Neural cell (in vitro differentiated cells): Measurements from ENCODE around the gene ZDHHC14. TPM values are rescaled to one million over a fixed set of nuclear protein-coding genes. Genes with fewer than 3 reads are reported as not detected.
A peak's percentile ranks its signal among the peaks of the same experiment; 100 is the strongest.

Experiments used
- H2AFZ ChIP-seq: fragments of 200-600, 300-800 bp; sonication (generic), shearing (Covaris generic); 2 replicates; pipeline ENCODE4 v1.6.0; 2014; ENCODE audit warnings: low read depth, mild to moderate bottlenecking, antibody characterized with exemption, low read length, moderate library complexity
- H3F3A ChIP-seq: fragments of 200-600 bp; shearing (Covaris generic); 2 replicates; pipeline ENCODE4 v1.6.1; 2016; ENCODE audit warnings: mild to moderate bottlenecking, moderate library complexity, mixed read lengths, antibody characterized with exemption, low read length; ENCODE audit not compliant: insufficient read depth, poor library complexity, severe bottlenecking
- H3K27ac ChIP-seq: fragments of 200-600, 300-800 bp; sonication (generic), shearing (Covaris generic); 2 replicates; pipeline ENCODE4 v1.5.1; 2014; ENCODE audit warnings: mild to moderate bottlenecking, low read length, moderate library complexity
- H3K27me3 ChIP-seq: fragments of 300-800, 200-600 bp; sonication (generic), shearing (Covaris generic); 2 replicates; pipeline ENCODE4 v1.6.0; 2014; ENCODE audit warnings: mild to moderate bottlenecking, low read depth, low read length, moderate library complexity; ENCODE audit not compliant: insufficient read depth
- H3K36me3 ChIP-seq: fragments of 300-800, 200-600 bp; sonication (generic), shearing (Covaris generic); 2 replicates; pipeline ENCODE4 v1.5.1; 2014; ENCODE audit warnings: mild to moderate bottlenecking, antibody characterized with exemption, low read length, moderate library complexity; ENCODE audit not compliant: insufficient read depth
- H3K4me2 ChIP-seq: fragments of 300-800, 200-600 bp; sonication (generic), shearing (Covaris generic); 2 replicates; pipeline ENCODE4 v1.6.0; 2014; ENCODE audit warnings: mild to moderate bottlenecking, low read length
- H3K4me3 ChIP-seq: fragments of 300-800, 200-600 bp; sonication (generic), shearing (Covaris generic); 2 replicates; pipeline ENCODE4 v1.5.1; 2014; ENCODE audit warnings: mild to moderate bottlenecking, low read length, moderate library complexity
- H3K79me2 ChIP-seq: fragments of 200-600 bp; shearing (Covaris generic); replicated peaks from 2 replicates; pipeline ENCODE4 v1.6.0; 2014; ENCODE audit warnings: mild to moderate bottlenecking, low read length, moderate library complexity; ENCODE audit not compliant: insufficient read depth
- H3K9ac ChIP-seq: fragments of 300-800, 200-600 bp; sonication (generic), shearing (Covaris generic); 2 replicates; pipeline ENCODE4 v1.6.1; 2016; ENCODE audit warnings: mild to moderate bottlenecking, low read length, mixed read lengths
- H3K9me2 ChIP-seq: fragments of 200-600 bp; shearing (Covaris generic); 2 replicates; pipeline ENCODE4 v1.6.1; 2016; ENCODE audit warnings: mild to moderate bottlenecking, low read length, mixed read lengths; ENCODE audit not compliant: insufficient read depth
- H3K9me3 ChIP-seq: fragments of 200-600, 300-800 bp; sonication (generic), shearing (Covaris generic); 2 replicates; pipeline ENCODE4 v1.6.1; 2016; ENCODE audit warnings: mild to moderate bottlenecking, mixed run types, low read length, moderate library complexity, mixed read lengths
- H4K20me1 ChIP-seq: fragments of 200-600 bp; shearing (Covaris generic); 2 replicates; pipeline ENCODE4 v1.6.1; 2016; ENCODE audit warnings: mild to moderate bottlenecking, mixed run types; ENCODE audit not compliant: insufficient read depth
- EP300 ChIP-seq: fragments of 450-650 bp; conservative IDR thresholded peaks from 2 replicates; pipeline ENCODE4 v1.6.1; 2014; ENCODE audit warnings: antibody characterized with exemption, mild to moderate bottlenecking, moderate library complexity; ENCODE audit not compliant: poor library complexity, severe bottlenecking
- EZH2 ChIP-seq: fragments of 200-600, 300-800 bp; shearing (Covaris generic), sonication (generic); IDR thresholded peaks from 2 replicates; pipeline ENCODE4 v1.6.1; 2014; ENCODE audit warnings: antibody characterized with exemption, low read length, borderline replicate concordance, mild to moderate bottlenecking; ENCODE audit not compliant: insufficient read depth, poor library complexity, severe bottlenecking
- MXI1 ChIP-seq: fragments of 450-650 bp; conservative IDR thresholded peaks from 2 replicates; pipeline ENCODE4 v1.6.1; 2014; ENCODE audit warnings: antibody characterized with exemption, mild to moderate bottlenecking; ENCODE audit not compliant: poor library complexity, severe bottlenecking
- POLR2AphosphoS5 ChIP-seq: IDR thresholded peaks from 2 replicates; pipeline ENCODE4 v1.6.1; 2012
- RAD21 ChIP-seq: fragments of 450-650 bp; conservative IDR thresholded peaks from 2 replicates; pipeline ENCODE4 v1.6.1; 2014; ENCODE audit warnings: antibody characterized with exemption, mild to moderate bottlenecking, moderate library complexity
- SMC3 ChIP-seq: fragments of 450-650 bp; conservative IDR thresholded peaks from 2 replicates; pipeline ENCODE4 v1.6.1; 2014; ENCODE audit warnings: antibody characterized with exemption, mild to moderate bottlenecking, moderate library complexity; ENCODE audit not compliant: poor library complexity
- TAF1 ChIP-seq: IDR thresholded peaks from 2 replicates; pipeline ENCODE4 v1.6.1; 2012; ENCODE audit warnings: low read depth
- polyA plus RNA-seq: library from polyadenylated mRNA; depleted of rRNA; stranded (reverse); fragments of >200 nt; gene quantifications from 2 replicates; pipeline ENCODE4 v1.2.3, GENCODE V29; 2014
- TF ChIP-seq, protein P1 (sequence below): IDR thresholded peaks from 2 replicates; pipeline ENCODE4 v1.6.1; 2012; ENCODE audit warnings: borderline replicate concordance
- TF ChIP-seq, protein P2 (sequence below): fragments of 450-650 bp; IDR thresholded peaks from 2 replicates; pipeline ENCODE4 v1.5.1; 2014; ENCODE audit warnings: antibody characterized with exemption, mild to moderate bottlenecking, moderate library complexity; ENCODE audit not compliant: poor library complexity, severe bottlenecking

ZDHHC14 gene
- polyA plus RNA-seq, 1 donor from 2014 or later: 4.1 TPM

DNA sequence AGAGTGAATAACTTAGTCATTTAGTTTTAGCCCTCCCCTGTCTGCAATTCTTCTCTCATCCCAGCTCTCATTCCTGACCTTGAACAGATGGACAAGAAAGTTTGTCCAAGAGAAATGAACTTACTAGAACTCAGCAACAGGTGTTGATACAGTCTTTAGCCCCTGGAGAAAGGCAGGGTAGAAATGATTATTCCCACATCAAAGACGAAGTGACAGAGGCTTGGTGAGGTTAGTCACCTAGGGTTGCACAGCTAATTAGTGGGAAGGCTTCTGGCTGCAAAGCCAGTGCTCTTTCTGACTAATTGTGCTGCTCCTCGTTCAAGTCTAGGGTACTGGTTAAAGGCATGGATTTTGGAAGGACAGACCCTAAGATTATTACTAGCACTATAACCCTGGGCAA is 4.5 kb downstream of the ZDHHC14 start:
- H3K4me2 ChIP-seq: no peak overlapping the region
- TF ChIP-seq SMC3: no peak
- no peak for TF ChIP-seq TAF1
- no peak for TF ChIP-seq EP300
- TF ChIP-seq POLR2AphosphoS5: no peak
- TF ChIP-seq EZH2: no peak
- TF ChIP-seq RAD21: no peak
- TF ChIP-seq, protein P1, sequence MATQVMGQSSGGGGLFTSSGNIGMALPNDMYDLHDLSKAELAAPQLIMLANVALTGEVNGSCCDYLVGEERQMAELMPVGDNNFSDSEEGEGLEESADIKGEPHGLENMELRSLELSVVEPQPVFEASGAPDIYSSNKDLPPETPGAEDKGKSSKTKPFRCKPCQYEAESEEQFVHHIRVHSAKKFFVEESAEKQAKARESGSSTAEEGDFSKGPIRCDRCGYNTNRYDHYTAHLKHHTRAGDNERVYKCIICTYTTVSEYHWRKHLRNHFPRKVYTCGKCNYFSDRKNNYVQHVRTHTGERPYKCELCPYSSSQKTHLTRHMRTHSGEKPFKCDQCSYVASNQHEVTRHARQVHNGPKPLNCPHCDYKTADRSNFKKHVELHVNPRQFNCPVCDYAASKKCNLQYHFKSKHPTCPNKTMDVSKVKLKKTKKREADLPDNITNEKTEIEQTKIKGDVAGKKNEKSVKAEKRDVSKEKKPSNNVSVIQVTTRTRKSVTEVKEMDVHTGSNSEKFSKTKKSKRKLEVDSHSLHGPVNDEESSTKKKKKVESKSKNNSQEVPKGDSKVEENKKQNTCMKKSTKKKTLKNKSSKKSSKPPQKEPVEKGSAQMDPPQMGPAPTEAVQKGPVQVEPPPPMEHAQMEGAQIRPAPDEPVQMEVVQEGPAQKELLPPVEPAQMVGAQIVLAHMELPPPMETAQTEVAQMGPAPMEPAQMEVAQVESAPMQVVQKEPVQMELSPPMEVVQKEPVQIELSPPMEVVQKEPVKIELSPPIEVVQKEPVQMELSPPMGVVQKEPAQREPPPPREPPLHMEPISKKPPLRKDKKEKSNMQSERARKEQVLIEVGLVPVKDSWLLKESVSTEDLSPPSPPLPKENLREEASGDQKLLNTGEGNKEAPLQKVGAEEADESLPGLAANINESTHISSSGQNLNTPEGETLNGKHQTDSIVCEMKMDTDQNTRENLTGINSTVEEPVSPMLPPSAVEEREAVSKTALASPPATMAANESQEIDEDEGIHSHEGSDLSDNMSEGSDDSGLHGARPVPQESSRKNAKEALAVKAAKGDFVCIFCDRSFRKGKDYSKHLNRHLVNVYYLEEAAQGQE: no peak
- TF ChIP-seq, protein P2, sequence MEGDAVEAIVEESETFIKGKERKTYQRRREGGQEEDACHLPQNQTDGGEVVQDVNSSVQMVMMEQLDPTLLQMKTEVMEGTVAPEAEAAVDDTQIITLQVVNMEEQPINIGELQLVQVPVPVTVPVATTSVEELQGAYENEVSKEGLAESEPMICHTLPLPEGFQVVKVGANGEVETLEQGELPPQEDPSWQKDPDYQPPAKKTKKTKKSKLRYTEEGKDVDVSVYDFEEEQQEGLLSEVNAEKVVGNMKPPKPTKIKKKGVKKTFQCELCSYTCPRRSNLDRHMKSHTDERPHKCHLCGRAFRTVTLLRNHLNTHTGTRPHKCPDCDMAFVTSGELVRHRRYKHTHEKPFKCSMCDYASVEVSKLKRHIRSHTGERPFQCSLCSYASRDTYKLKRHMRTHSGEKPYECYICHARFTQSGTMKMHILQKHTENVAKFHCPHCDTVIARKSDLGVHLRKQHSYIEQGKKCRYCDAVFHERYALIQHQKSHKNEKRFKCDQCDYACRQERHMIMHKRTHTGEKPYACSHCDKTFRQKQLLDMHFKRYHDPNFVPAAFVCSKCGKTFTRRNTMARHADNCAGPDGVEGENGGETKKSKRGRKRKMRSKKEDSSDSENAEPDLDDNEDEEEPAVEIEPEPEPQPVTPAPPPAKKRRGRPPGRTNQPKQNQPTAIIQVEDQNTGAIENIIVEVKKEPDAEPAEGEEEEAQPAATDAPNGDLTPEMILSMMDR: no peak
- no peak for TF ChIP-seq MXI1

DNA sequence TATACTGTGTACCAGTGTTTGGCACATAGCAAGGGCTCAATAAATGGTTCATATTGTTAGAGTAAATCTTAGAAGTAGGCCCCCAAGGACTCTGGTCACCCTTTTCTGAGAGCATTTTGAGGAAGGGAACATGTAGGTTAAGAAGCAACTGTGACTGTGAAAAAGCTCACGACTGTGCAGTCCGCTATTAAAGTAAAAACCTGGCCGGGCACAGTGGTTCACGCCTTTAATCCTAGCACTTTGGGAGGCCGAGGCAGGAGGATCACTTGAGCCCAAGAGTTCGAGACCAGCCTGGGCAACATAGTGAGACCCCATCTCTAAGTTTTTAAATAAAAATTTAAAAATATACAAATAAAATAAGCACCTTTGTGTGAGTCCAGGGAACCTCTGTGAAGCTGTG is 5.0 kb downstream of the ZDHHC14 start:
- H3K9me3 ChIP-seq: peaks cover 6% of the 10 kb centered on the region
- H3K36me3 ChIP-seq: no peaks in the 10 kb centered on the region
- no peaks in the 10 kb centered on the region for H3K79me2 ChIP-seq
- no peaks in the 10 kb centered on the region for H3K9me2 ChIP-seq
- H3K27ac ChIP-seq: peak overlapping the region; percentile 46
- H3K4me2 ChIP-seq: peak overlapping the region; percentile 40
- H3K27me3 ChIP-seq: peaks cover 5% of the 10 kb centered on the region
- no peak overlapping the region for H3K4me3 ChIP-seq
- no peaks in the 10 kb centered on the region for H4K20me1 ChIP-seq
- peaks cover 2% of the 10 kb centered on the region for H3F3A ChIP-seq
- H2AFZ ChIP-seq: no peak overlapping the region
- no peak overlapping the region for H3K9ac ChIP-seq
- TF ChIP-seq EZH2 (no peak), MXI1 (no peak), POLR2AphosphoS5 (no peak), EP300 (no peak), TAF1 (no peak), RAD21 (no peak)
- TF ChIP-seq, protein P1: no peak
- TF ChIP-seq, protein P2: no peak

More for the DNA sequence above, 4.5 kb downstream of the ZDHHC14 start:
- Histone ChIP-seq H3K27ac (no peak overlapping the region), H3F3A (peaks cover 2% of the 10 kb centered on the region), H4K20me1 (no peaks in the 10 kb centered on the region), H3K79me2 (no peaks in the 10 kb centered on the region), H2AFZ (no peak overlapping the region), H3K9me2 (no peaks in the 10 kb centered on the region), H3K27me3 (peaks cover 5% of the 10 kb centered on the region), H3K9ac (no peak overlapping the region), H3K36me3 (no peaks in the 10 kb centered on the region), H3K4me3 (no peak overlapping the region), H3K9me3 (peaks cover 3% of the 10 kb centered on the region)
